ENCODE measurements around the gene VPS33B.

- no peak for TF ChIP-seq CTCF (IDR thresholded peaks at IDR 0.05; ENCODE audit: low read depth, low read length)
- TF ChIP-seq POLR2A (IDR thresholded peaks at IDR 0.05; ENCODE audit: extremely low read depth, insufficient read length), result no peak
These were observed 68.3 kb downstream of the VPS33B start for GRCh38 chr15:90953947-90954711.

Data from NB4 (cell line).